A549 (cell line): ENCODE measurements around the gene PLXNA3. TPM values are rescaled to one million over a fixed set of nuclear protein-coding genes. Genes with fewer than 3 reads are reported as not detected.

Experiments
- ATAC-seq, 2 experiments: fragments of 200-7000 bp in 1 of 2; fragments of >200 bp in 1 of 2; cut with Nextera tagmentation in 1 of 2; cut with Tn5 transposase in 1 of 2; 3 replicates each; pipeline versions ENCODE4 v1.8.0 to v1.9.1; 2018 to 2020; ENCODE audit warnings: mild to moderate bottlenecking in 1 of 2, moderate library complexity in 1 of 2
- CTCF ChIA-PET: fragments of 300-600 bp; sonication (Branson Sonifier 250); formaldehyde crosslinking; extraction: SDS; loops from one replicate; lab custom pipeline; 2021; ENCODE audit warnings: antibody characterized with exemption, inconsistent platforms; lab: Yijun Ruan, JAX
- POLR2A ChIA-PET: fragments of 350-600 bp; formaldehyde crosslinking; extraction: SDS; loops from one replicate; lab custom pipeline; 2021; ENCODE audit warnings: antibody characterized with exemption, inconsistent platforms; lab: Yijun Ruan, JAX
- DNase-seq, 2 experiments: peaks; one replicate each; pipeline versions ENCODE4 v3.0.0 to v3.0.0-alpha.2; 2011 to 2016; ENCODE audit warnings: low read depth in 1 of 2, low spot score in 1 of 2
- FAIRE-seq: peaks from 2 replicates; lab custom pipeline; 2011; peaks lifted over from hg19 to GRCh38; lab: Jason Lieb, UNC
- H3K27ac ChIP-seq, 2 experiments: fragments of >200 bp; sonication (Bioruptor Twin); formaldehyde crosslinking; 3 replicates each; pipeline ENCODE4 v1.5.1; 2016 to 2017
- H3K4me1 ChIP-seq: fragments of >200 bp; sonication (Bioruptor Twin); formaldehyde crosslinking; 3 replicates; pipeline ENCODE4 v1.6.1; 2016
- H3K4me2 ChIP-seq: fragments of >200 bp; sonication (Bioruptor Twin); formaldehyde crosslinking; 3 replicates; pipeline ENCODE4 v1.6.1; 2016
- H3K4me3 ChIP-seq: fragments of >200 bp; sonication (Bioruptor Twin); formaldehyde crosslinking; 3 replicates; pipeline ENCODE4 v1.5.1; 2016
- H3K9me3 ChIP-seq: fragments of >200 bp; sonication (Bioruptor Twin); formaldehyde crosslinking; 3 replicates; pipeline ENCODE4 v1.6.1; 2016
- BCL3 ChIP-seq: fragments of >200 bp; sonication (Bioruptor Twin); formaldehyde crosslinking; IDR thresholded peaks from 3 replicates; pipeline ENCODE4 v1.6.1; 2016
- BHLHE40 ChIP-seq: IDR thresholded peaks from 2 replicates; pipeline ENCODE4 v1.6.1; 2012; ENCODE audit warnings: low read depth, low read length, inconsistent platforms
- CHD2 ChIP-seq: fragments of 150-350 bp; IDR thresholded peaks from 2 replicates; pipeline ENCODE4 v1.6.1; 2014; ENCODE audit warnings: low read length; ENCODE audit not compliant: partially characterized antibody
- CHD4 ChIP-seq: fragments of 200-600 bp; sonication (generic); IDR thresholded peaks from 2 replicates; pipeline ENCODE4 v1.6.1; 2016; ENCODE audit warnings: antibody characterized with exemption, mild to moderate bottlenecking, borderline replicate concordance
- E2F6 ChIP-seq: IDR thresholded peaks from 2 replicates; pipeline ENCODE4 v1.6.1; 2012; ENCODE audit warnings: low read depth, borderline replicate concordance
- EHF ChIP-seq: fragments of 250-450 bp; sonication (Bioruptor Pico); IDR thresholded peaks from 2 replicates; pipeline ENCODE4 v1.5.0; 2020; ENCODE audit warnings: mild to moderate bottlenecking
- ELK1 ChIP-seq: fragments of 150-350 bp; IDR thresholded peaks from 2 replicates; pipeline ENCODE4 v1.6.1; 2014; ENCODE audit warnings: low read depth, mild to moderate bottlenecking, low read length
- EP300 ChIP-seq, 2 experiments: fragments of >200 bp; sonication (Bioruptor Twin); formaldehyde crosslinking; IDR thresholded peaks; 2 replicates in 1 of 2; 3 replicates in 1 of 2; pipeline ENCODE4 v1.6.1; 2016 to 2017
- FOSL2 ChIP-seq, 2 experiments: fragments of 450-650 bp in 1 of 2; fragments of >200 bp in 1 of 2; sonication (Bioruptor Twin) in 1 of 2; formaldehyde crosslinking; IDR thresholded peaks; 2 replicates each; pipeline versions ENCODE4 v1.5.0 to v1.6.1; 2016 to 2020; ENCODE audit warnings: mild to moderate bottlenecking in 1 of 2, moderate library complexity in 1 of 2
- FOXS1 ChIP-seq: fragments of 250-450 bp; sonication (Bioruptor Pico); IDR thresholded peaks from 2 replicates; pipeline ENCODE4 v1.5.0; 2020; ENCODE audit warnings: mild to moderate bottlenecking, moderate library complexity
- HDAC2 ChIP-seq: fragments of 200-600 bp; sonication (generic); IDR thresholded peaks from 2 replicates; pipeline ENCODE4 v1.6.1; 2016
- HOXA7 ChIP-seq: fragments of 250-450 bp; sonication (Bioruptor Pico); IDR thresholded peaks from 2 replicates; pipeline ENCODE4 v1.5.0; 2020; ENCODE audit warnings: mild to moderate bottlenecking, moderate library complexity
- HOXB13 ChIP-seq: fragments of 250-450 bp; sonication (Bioruptor Pico); IDR thresholded peaks from 2 replicates; pipeline ENCODE4 v1.5.0; 2020; ENCODE audit warnings: low read depth, mild to moderate bottlenecking, moderate library complexity
- HOXB5 ChIP-seq: fragments of 250-450 bp; sonication (Bioruptor Pico); IDR thresholded peaks from 2 replicates; pipeline ENCODE4 v1.5.0; 2020; ENCODE audit warnings: mild to moderate bottlenecking, moderate library complexity
- POLR2AphosphoS2 ChIP-seq: conservative IDR thresholded peaks from 2 replicates; pipeline ENCODE4 v1.6.1; 2012; ENCODE audit warnings: low read length, improper control_type of control experiment, inconsistent platforms
- RAD21 ChIP-seq, 2 experiments: fragments of >200 bp in 1 of 2; sonication (Bioruptor Twin) in 1 of 2; formaldehyde crosslinking in 1 of 2; IDR thresholded peaks in 1 of 2; conservative IDR thresholded peaks in 1 of 2; 2 replicates in 1 of 2; 3 replicates in 1 of 2; pipeline ENCODE4 v1.6.1; 2012 to 2018; ENCODE audit warnings: inconsistent platforms in 1 of 2
- RARB ChIP-seq: fragments of 250-450 bp; sonication (Bioruptor Pico); IDR thresholded peaks from 2 replicates; pipeline ENCODE4 v1.8.0; 2021; ENCODE audit warnings: mild to moderate bottlenecking, moderate library complexity
- WGBS: methylation state at CpG from one replicate; pipeline ENCODE4 v1.1.6; 2017; ENCODE audit errors: missing lambda C conversion rate; 5-methylcytosine and 5-hydroxymethylcytosine counted together
- polyA plus RNA-seq, 4 experiments: library from polyadenylated mRNA; depleted of rRNA in 3 of 4; stranded (reverse); fragments of >200 nt; fragmentation: RNase III in 1 of 4; extraction: RNeasy Plus Mini Kit Qiagen cat#74134 plus additional on column Dnase treatment in 1 of 4; gene quantifications; 2 replicates in 3 of 4; 3 replicates in 1 of 4; pipeline ENCODE4 v1.2.3, GENCODE V29; 2011 to 2017

Gene PLXNA3
- polyA plus RNA-seq, 2 of the 4 experiments (the other 2 are of a cell fraction) = 3.4 to 10.1 TPM

GRCh38 chrX:154446430-154446829, 11.7 kb upstream of the PLXNA3 start:
- DNase-seq (no peak), FAIRE-seq (no peak), ATAC-seq (no peak)
- H3K9me3 ChIP-seq = no peaks in the 10 kb centered on the region
- TF ChIP-seq HDAC2 (no peak), FOSL2 (IDR thresholded peaks at IDR 0.05) (no peak), FOSL2 (CRISPR knock-in tag; IDR thresholded peaks at IDR 0.05) (no peak), FOXS1 (CRISPR knock-in tag) (no peak), E2F6 (no peak), ELK1 (no peak), CHD2 (no peak), EHF (CRISPR knock-in tag) (no peak), BCL3 (no peak)
- H3K4me2 ChIP-seq = no peak overlapping the region
- H3K4me3 ChIP-seq = no peak overlapping the region
- WGBS = 94% methylated on average over 12 of the region's 12 CpGs
- peaks cover 12% of the 10 kb centered on the region for H3K4me1 ChIP-seq
- ChIA-PET POLR2A (no interaction called here), CTCF (interaction anchor here (1.1 to 3.0 kb wide), 2 partner anchors 37 to 73 kb away, joined by 4 to 11 read pairs; no protein-coding TSS in a partner anchor)
- no peak overlapping the region for H3K27ac ChIP-seq

GRCh38 chrX:154448484-154448883, 9.6 kb upstream of the PLXNA3 start:
- Histone ChIP-seq H3K4me2 (no peak overlapping the region), H3K9me3 (no peaks in the 10 kb centered on the region), H3K27ac (no peak overlapping the region), H3K4me1 (peaks cover 9% of the 10 kb centered on the region), H3K4me3 (no peak overlapping the region)
- FAIRE-seq (no peak), DNase-seq (no peak), ATAC-seq (no peak)
- ChIA-PET POLR2A (no interaction called here), CTCF (no interaction called here)
- 91% methylated on average over 14 of the region's 14 CpGs for WGBS
- no peak for TF ChIP-seq EP300 (IDR thresholded peaks at IDR 0.05)
- no peak for TF ChIP-seq CHD4
- no peak for TF ChIP-seq HOXB13 (CRISPR knock-in tag)
- no peak for TF ChIP-seq RAD21 (conservative IDR thresholded peaks at IDR 0.05 in 1 of 2, IDR thresholded peaks at IDR 0.05 in 1 of 2)
- no peak for TF ChIP-seq BCL3
- no peak for TF ChIP-seq HOXA7 (CRISPR knock-in tag)
- TF ChIP-seq POLR2AphosphoS2 = no peak
- TF ChIP-seq ELK1 = no peak

GRCh38 chrX:154449618-154450017, 8.5 kb upstream of the PLXNA3 start:
- TF ChIP-seq HOXB5 (no peak), BHLHE40 (no peak), HOXB13 (CRISPR knock-in tag) (no peak), RARB (CRISPR knock-in tag) (no peak)

More at GRCh38 chrX:154449618-154450017, 8.5 kb upstream of the PLXNA3 start:
- FAIRE-seq (no peak), ATAC-seq (no peak), DNase-seq (no peak)
- no peak overlapping the region for H3K27ac ChIP-seq
- no peak overlapping the region for H3K4me3 ChIP-seq
- 90% methylated on average over 2 of the region's 18 CpGs for WGBS
- no peaks in the 10 kb centered on the region for H3K9me3 ChIP-seq
- ChIA-PET POLR2A (no interaction called here), CTCF (interaction anchor here (1.1 kb wide), 1 partner anchor 28 kb away, joined by 3 read pairs; no protein-coding TSS in a partner anchor)
- no peak overlapping the region for H3K4me2 ChIP-seq
- H3K4me1 ChIP-seq = peaks cover 8% of the 10 kb centered on the region
